Neural cell (in vitro differentiated cells): ENCODE results near the gene EMID1. TPM values are rescaled to one million over a fixed set of nuclear protein-coding genes. Genes with fewer than 3 reads are reported as not detected.

ENCODE experiments used
- H2AFZ ChIP-seq: fragments of 200-600, 300-800 bp; sonication (generic), shearing (Covaris generic); 2 replicates; pipeline ENCODE4 v1.6.0; 2014; ENCODE audit warnings: low read depth, mild to moderate bottlenecking, antibody characterized with exemption, low read length, moderate library complexity
- H3F3A ChIP-seq: fragments of 200-600 bp; shearing (Covaris generic); 2 replicates; pipeline ENCODE4 v1.6.1; 2016; ENCODE audit warnings: mild to moderate bottlenecking, moderate library complexity, mixed read lengths, antibody characterized with exemption, low read length; ENCODE audit not compliant: insufficient read depth, poor library complexity, severe bottlenecking
- H3K27ac ChIP-seq: fragments of 200-600, 300-800 bp; sonication (generic), shearing (Covaris generic); 2 replicates; pipeline ENCODE4 v1.5.1; 2014; ENCODE audit warnings: mild to moderate bottlenecking, low read length, moderate library complexity
- H3K27me3 ChIP-seq: fragments of 300-800, 200-600 bp; sonication (generic), shearing (Covaris generic); 2 replicates; pipeline ENCODE4 v1.6.0; 2014; ENCODE audit warnings: mild to moderate bottlenecking, low read depth, low read length, moderate library complexity; ENCODE audit not compliant: insufficient read depth
- H3K36me3 ChIP-seq: fragments of 300-800, 200-600 bp; sonication (generic), shearing (Covaris generic); 2 replicates; pipeline ENCODE4 v1.5.1; 2014; ENCODE audit warnings: mild to moderate bottlenecking, antibody characterized with exemption, low read length, moderate library complexity; ENCODE audit not compliant: insufficient read depth
- H3K4me2 ChIP-seq: fragments of 300-800, 200-600 bp; sonication (generic), shearing (Covaris generic); 2 replicates; pipeline ENCODE4 v1.6.0; 2014; ENCODE audit warnings: mild to moderate bottlenecking, low read length
- H3K4me3 ChIP-seq: fragments of 300-800, 200-600 bp; sonication (generic), shearing (Covaris generic); 2 replicates; pipeline ENCODE4 v1.5.1; 2014; ENCODE audit warnings: mild to moderate bottlenecking, low read length, moderate library complexity
- H3K79me2 ChIP-seq: fragments of 200-600 bp; shearing (Covaris generic); replicated peaks from 2 replicates; pipeline ENCODE4 v1.6.0; 2014; ENCODE audit warnings: mild to moderate bottlenecking, low read length, moderate library complexity; ENCODE audit not compliant: insufficient read depth
- H3K9ac ChIP-seq: fragments of 300-800, 200-600 bp; sonication (generic), shearing (Covaris generic); 2 replicates; pipeline ENCODE4 v1.6.1; 2016; ENCODE audit warnings: mild to moderate bottlenecking, low read length, mixed read lengths
- H3K9me2 ChIP-seq: fragments of 200-600 bp; shearing (Covaris generic); 2 replicates; pipeline ENCODE4 v1.6.1; 2016; ENCODE audit warnings: mild to moderate bottlenecking, low read length, mixed read lengths; ENCODE audit not compliant: insufficient read depth
- H3K9me3 ChIP-seq: fragments of 200-600, 300-800 bp; sonication (generic), shearing (Covaris generic); 2 replicates; pipeline ENCODE4 v1.6.1; 2016; ENCODE audit warnings: mild to moderate bottlenecking, mixed run types, low read length, moderate library complexity, mixed read lengths
- H4K20me1 ChIP-seq: fragments of 200-600 bp; shearing (Covaris generic); 2 replicates; pipeline ENCODE4 v1.6.1; 2016; ENCODE audit warnings: mild to moderate bottlenecking, mixed run types; ENCODE audit not compliant: insufficient read depth
- EP300 ChIP-seq: fragments of 450-650 bp; conservative IDR thresholded peaks from 2 replicates; pipeline ENCODE4 v1.6.1; 2014; ENCODE audit warnings: antibody characterized with exemption, mild to moderate bottlenecking, moderate library complexity; ENCODE audit not compliant: poor library complexity, severe bottlenecking
- EZH2 ChIP-seq: fragments of 200-600, 300-800 bp; shearing (Covaris generic), sonication (generic); IDR thresholded peaks from 2 replicates; pipeline ENCODE4 v1.6.1; 2014; ENCODE audit warnings: antibody characterized with exemption, low read length, borderline replicate concordance, mild to moderate bottlenecking; ENCODE audit not compliant: insufficient read depth, poor library complexity, severe bottlenecking
- RAD21 ChIP-seq: fragments of 450-650 bp; conservative IDR thresholded peaks from 2 replicates; pipeline ENCODE4 v1.6.1; 2014; ENCODE audit warnings: antibody characterized with exemption, mild to moderate bottlenecking, moderate library complexity
- SMC3 ChIP-seq: fragments of 450-650 bp; conservative IDR thresholded peaks from 2 replicates; pipeline ENCODE4 v1.6.1; 2014; ENCODE audit warnings: antibody characterized with exemption, mild to moderate bottlenecking, moderate library complexity; ENCODE audit not compliant: poor library complexity
- polyA plus RNA-seq: library from polyadenylated mRNA; depleted of rRNA; stranded (reverse); fragments of >200 nt; gene quantifications from 2 replicates; pipeline ENCODE4 v1.2.3, GENCODE V29; 2014
- small RNA-seq, 3 experiments: library from RNA; depleted of rRNA; stranded (forward); fragments of <200 nt; gene quantifications; one replicate each; pipeline ENCODE3, GENCODE V24; 2012

Gene EMID1
- polyA plus RNA-seq, 1 donor from 2014 or later, result 14.1 TPM

- Histone ChIP-seq H3K9me3 (no peaks in the 10 kb centered on the region), H3K79me2 (no peaks in the 10 kb centered on the region), H3K4me2 (no peak overlapping the region), H2AFZ (no peak overlapping the region), H3K36me3 (no peaks in the 10 kb centered on the region), H3K27ac (no peak overlapping the region), H3K4me3 (no peak overlapping the region), H4K20me1 (no peaks in the 10 kb centered on the region), H3K9me2 (no peaks in the 10 kb centered on the region), H3F3A (no peaks in the 10 kb centered on the region), H3K27me3 (peaks cover 25% of the 10 kb centered on the region), H3K9ac (no peak overlapping the region)
- TF ChIP-seq EZH2 (no peak), RAD21 (no peak), EP300 (no peak), SMC3 (no peak)
Measured at GRCh38 chr22:29308791-29309262, 103.1 kb downstream of the EMID1 start.

Small RNA genes lying within 50 kb of the gene (small RNA-seq; reads per million reads assigned to genes)
- gene RNU6-1219P, result 0 reads per million in 3 experiments

Other genes with a start within 250 kb of the EMID1 start
- gene C22orf31, start 144.1 kb upstream of the EMID1 start, polyA plus RNA-seq, result not detected in 2 replicates
- 2.8 and 3.3 TPM in 2 replicates for gene KREMEN1, start 132.9 kb upstream of the EMID1 start, polyA plus RNA-seq
- 114 and 135 TPM in 2 replicates for gene RHBDD3, start 62.1 kb downstream of the EMID1 start, polyA plus RNA-seq
- 277 and 287 TPM in 2 replicates for gene EWSR1, start 62.4 kb downstream of the EMID1 start, polyA plus RNA-seq
- 0.77 and 2.3 TPM in 2 replicates for gene GAS2L1, start 100.8 kb downstream of the EMID1 start, polyA plus RNA-seq
- 0.26 and 3.0 TPM in 2 replicates for gene RASL10A, start 109.8 kb downstream of the EMID1 start, polyA plus RNA-seq
- 43.8 and 44.3 TPM in 2 replicates for gene AP1B1, start 182.7 kb downstream of the EMID1 start, polyA plus RNA-seq
- gene RFPL1, start 232.7 kb downstream of the EMID1 start, polyA plus RNA-seq, result not detected in 2 replicates